PC-3 (cell line): Measurements from ENCODE around the gene SCN8A. TPM values are rescaled to one million over a fixed set of nuclear protein-coding genes. Genes with fewer than 3 reads are reported as not detected.
A peak's percentile ranks its signal among the peaks of the same experiment; 100 is the strongest.

Source experiments
- ATAC-seq: fragments of 200-7000 bp; cut with Tn5 transposase; 2 replicates; pipeline ENCODE4 v1.9.1; 2020; ENCODE audit warnings: mild to moderate bottlenecking, moderate library complexity
- BruUV-seq: library from RNA; stranded (reverse); fragments of 400-500 nt; replicated peaks from 2 replicates; lab custom pipeline; 2021; lab: Mats Ljungman, UMichigan
- CTCF ChIA-PET: fragments of 300-600 bp; sonication (Branson Sonifier 250); formaldehyde crosslinking; loops from one replicate; lab custom pipeline; 2022; ENCODE audit warnings: antibody characterized with exemption; lab: Charles Lee
- POLR2A ChIA-PET: fragments of 300-600 bp; sonication (Branson Sonifier 250); formaldehyde crosslinking; loops from one replicate; lab custom pipeline; 2022; ENCODE audit warnings: antibody characterized with exemption; ENCODE audit not compliant: unreplicated experiment; lab: Charles Lee
- DNase-seq: peaks from one replicate; pipeline ENCODE4 v3.0.0-alpha.2; 2015
- H2AFZ ChIP-seq: fragments of 300-600 bp; sonication (generic); 2 replicates; pipeline ENCODE4 v1.6.0; 2016; ENCODE audit warnings: antibody characterized with exemption, low read length
- H3F3A ChIP-seq: fragments of 300-600 bp; sonication (generic); one replicate; pipeline ENCODE4 v1.6.0; 2017; ENCODE audit warnings: antibody characterized with exemption, low read length, control low read depth, mild to moderate bottlenecking; ENCODE audit not compliant: unreplicated experiment
- H3K27ac ChIP-seq: fragments of 300-600 bp; sonication (generic); 2 replicates; pipeline ENCODE4 v1.5.1; 2016; ENCODE audit warnings: mild to moderate bottlenecking, low read length
- H3K27me3 ChIP-seq: fragments of 300-600 bp; sonication (generic); 2 replicates; pipeline ENCODE4 v1.6.1; 2016; ENCODE audit warnings: low read length, mixed read lengths
- H3K36me3 ChIP-seq: fragments of 300-600 bp; sonication (generic); 2 replicates; pipeline ENCODE4 v1.6.1; 2016; ENCODE audit warnings: low read depth, mixed run types, low read length, mixed read lengths
- H3K4me1 ChIP-seq: fragments of 300-600 bp; sonication (generic); 2 replicates; pipeline ENCODE4 v1.5.1; 2016; ENCODE audit warnings: low read length; ENCODE audit not compliant: insufficient read depth
- H3K4me2 ChIP-seq: fragments of 300-600 bp; sonication (generic); 2 replicates; pipeline ENCODE4 v1.6.0; 2016; ENCODE audit warnings: low read length
- H3K4me3 ChIP-seq: fragments of 300-600 bp; sonication (generic); 2 replicates; pipeline ENCODE4 v1.5.1; 2016; ENCODE audit warnings: mild to moderate bottlenecking, low read length, mixed read lengths
- H3K79me2 ChIP-seq: fragments of 300-600 bp; sonication (generic); 2 replicates; pipeline ENCODE4 v1.6.1; 2017; ENCODE audit warnings: low read length, mixed read lengths
- H3K9ac ChIP-seq: fragments of 300-600 bp; sonication (generic); 2 replicates; pipeline ENCODE4 v1.6.0; 2016; ENCODE audit warnings: mild to moderate bottlenecking, low read length
- H3K9me2 ChIP-seq: fragments of 300-600 bp; sonication (generic); replicated peaks from 2 replicates; pipeline ENCODE4 v1.6.1; 2016; ENCODE audit warnings: mixed run types, low read length, mixed read lengths
- H3K9me3 ChIP-seq: fragments of 300-600 bp; sonication (generic); 2 replicates; pipeline ENCODE4 v1.6.1; 2016; ENCODE audit warnings: low read length, mixed read lengths
- H4K20me1 ChIP-seq: fragments of 300-600 bp; sonication (generic); 2 replicates; pipeline ENCODE4 v1.6.1; 2016; ENCODE audit warnings: low read length, mixed read lengths
- EZH2 ChIP-seq: fragments of 300-600 bp; sonication (generic); IDR thresholded peaks from one replicate; pipeline ENCODE4 v1.6.1; 2017; ENCODE audit warnings: antibody characterized with exemption, mild to moderate bottlenecking, low read length; ENCODE audit not compliant: unreplicated experiment
- EZH2phosphoT487 ChIP-seq: fragments of 300-600 bp; sonication (generic); IDR thresholded peaks from 2 replicates; pipeline ENCODE4 v1.6.1; 2018; ENCODE audit warnings: mild to moderate bottlenecking, antibody characterized with exemption, low read length, borderline replicate concordance
- intact Hi-C: fragments of 100-400 bp; cut with micrococcal nuclease; formaldehyde crosslinking; loops from 2 replicates; pipeline ENCODE4 v1.9.0; 2023
- total RNA-seq: library from RNA; depleted of rRNA; stranded (reverse); fragments of >200 nt; gene quantifications from 2 replicates; pipeline ENCODE4 v1.2.3, GENCODE V29; 2014
- TF ChIP-seq, protein P1 (sequence below): fragments of 300-600 bp; sonication (generic); conservative IDR thresholded peaks from 2 replicates; pipeline ENCODE4 v1.5.1; 2017; ENCODE audit warnings: antibody characterized with exemption, low read depth, mild to moderate bottlenecking, low read length

The SCN8A gene
- total RNA-seq, 1 experiment from 2014 or later, result 12.7 TPM

GRCh38 chr12:51705450-51705849 lies 114.4 kb downstream of the SCN8A start:
- Histone ChIP-seq H3K4me2 (0 out of 2 replicates have a peak overlapping the region, but pooled peaks have one; percentile 0), H3F3A (no peaks in the 10 kb centered on the region), H3K9me2 (no peaks in the 10 kb centered on the region), H3K27me3 (no peaks in the 10 kb centered on the region), H3K4me3 (no peak overlapping the region), H2AFZ (no peak overlapping the region), H3K36me3 (peaks cover 18% of the 10 kb centered on the region; the same call in 1 of the 2 replicates), H3K9me3 (no peaks in the 10 kb centered on the region), H4K20me1 (no peaks in the 10 kb centered on the region), H3K4me1 (peaks cover 9% of the 10 kb centered on the region), H3K9ac (no peak overlapping the region), H3K27ac (no peak overlapping the region; the same call in 1 of the 2 replicates), H3K79me2 (no peaks in the 10 kb centered on the region)
- CTCF ChIA-PET, result no interaction called here
- no TSS peak for BruUV-seq
- DNase-seq (peak; percentile 36), ATAC-seq (peak; percentile 20; the same call in 1 of the 2 replicates)
- POLR2A ChIA-PET, result no interaction called here
- intact Hi-C loops, result no loop called here
- no peak for TF ChIP-seq EZH2
- no peak for TF ChIP-seq EZH2phosphoT487
- TF ChIP-seq, protein P1, sequence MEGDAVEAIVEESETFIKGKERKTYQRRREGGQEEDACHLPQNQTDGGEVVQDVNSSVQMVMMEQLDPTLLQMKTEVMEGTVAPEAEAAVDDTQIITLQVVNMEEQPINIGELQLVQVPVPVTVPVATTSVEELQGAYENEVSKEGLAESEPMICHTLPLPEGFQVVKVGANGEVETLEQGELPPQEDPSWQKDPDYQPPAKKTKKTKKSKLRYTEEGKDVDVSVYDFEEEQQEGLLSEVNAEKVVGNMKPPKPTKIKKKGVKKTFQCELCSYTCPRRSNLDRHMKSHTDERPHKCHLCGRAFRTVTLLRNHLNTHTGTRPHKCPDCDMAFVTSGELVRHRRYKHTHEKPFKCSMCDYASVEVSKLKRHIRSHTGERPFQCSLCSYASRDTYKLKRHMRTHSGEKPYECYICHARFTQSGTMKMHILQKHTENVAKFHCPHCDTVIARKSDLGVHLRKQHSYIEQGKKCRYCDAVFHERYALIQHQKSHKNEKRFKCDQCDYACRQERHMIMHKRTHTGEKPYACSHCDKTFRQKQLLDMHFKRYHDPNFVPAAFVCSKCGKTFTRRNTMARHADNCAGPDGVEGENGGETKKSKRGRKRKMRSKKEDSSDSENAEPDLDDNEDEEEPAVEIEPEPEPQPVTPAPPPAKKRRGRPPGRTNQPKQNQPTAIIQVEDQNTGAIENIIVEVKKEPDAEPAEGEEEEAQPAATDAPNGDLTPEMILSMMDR, result no peak

GRCh38 chr12:51706206-51706605 lies 115.2 kb downstream of the SCN8A start:
- DNase-seq (no peak), ATAC-seq (no peak)
- Histone ChIP-seq H3K4me2 (no peak overlapping the region), H3K36me3 (peaks cover 18% of the 10 kb centered on the region; the same call in 1 of the 2 replicates), H3K79me2 (no peaks in the 10 kb centered on the region), H3K9me3 (no peaks in the 10 kb centered on the region), H3F3A (no peaks in the 10 kb centered on the region), H3K27ac (no peak overlapping the region), H3K9me2 (no peaks in the 10 kb centered on the region), H3K27me3 (no peaks in the 10 kb centered on the region), H3K4me3 (no peak overlapping the region), H4K20me1 (no peaks in the 10 kb centered on the region), H3K9ac (no peak overlapping the region), H2AFZ (no peak overlapping the region), H3K4me1 (peaks cover 9% of the 10 kb centered on the region)
- TF ChIP-seq EZH2phosphoT487 (no peak), EZH2 (no peak)
- TF ChIP-seq, protein P1, result no peak
- POLR2A ChIA-PET, result no interaction called here
- CTCF ChIA-PET, result no interaction called here
- no TSS peak for BruUV-seq
- intact Hi-C loops, result no loop called here

DNA sequence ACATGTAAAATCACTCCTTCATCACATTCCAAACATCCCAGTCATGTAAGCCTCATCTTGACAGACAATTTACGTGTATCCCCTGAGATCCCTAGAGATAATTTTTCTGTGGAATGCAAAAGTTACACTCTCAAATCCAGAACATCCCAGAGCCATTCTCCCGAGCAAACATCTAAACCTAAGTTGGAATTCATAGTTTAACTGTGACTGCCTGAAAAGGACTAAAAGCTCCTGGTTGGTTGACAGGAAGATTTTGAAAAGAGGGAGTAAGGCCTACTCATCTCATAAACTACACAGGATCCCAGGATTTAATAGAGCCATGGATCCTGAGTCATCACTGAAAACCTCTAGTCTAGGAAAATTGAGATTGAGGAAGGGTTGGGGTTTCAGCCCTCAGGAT lies 123.6 kb downstream of the SCN8A start:
- Histone ChIP-seq H3K27me3 (no peaks in the 10 kb centered on the region), H2AFZ (0 out of 2 replicates have a peak overlapping the region, but pooled peaks have one; percentile 3), H4K20me1 (no peaks in the 10 kb centered on the region), H3K79me2 (no peaks in the 10 kb centered on the region), H3K4me3 (0 out of 2 replicates have a peak overlapping the region, but pooled peaks have one; percentile 3), H3K9ac (no peak overlapping the region), H3F3A (no peaks in the 10 kb centered on the region), H3K36me3 (no peaks in the 10 kb centered on the region), H3K27ac (peak overlapping the region; percentile 65), H3K9me2 (no peaks in the 10 kb centered on the region), H3K4me2 (peak overlapping the region; percentile 55), H3K9me3 (no peaks in the 10 kb centered on the region), H3K4me1 (peaks cover 16% of the 10 kb centered on the region)
- TF ChIP-seq, protein P1, result no peak
- TF ChIP-seq EZH2 (no peak), EZH2phosphoT487 (no peak)
- ChIA-PET CTCF (no interaction called here), POLR2A (no interaction called here)
- DNase-seq (peak; percentile 83), ATAC-seq (peak; percentile 96)
- no TSS peak for BruUV-seq
- intact Hi-C loops, result no loop called here
